ENCODE measurements around the gene ANKRD27. TPM values are rescaled to one million over a fixed set of nuclear protein-coding genes. Genes with fewer than 3 reads are reported as not detected.

The ANKRD27 gene
- total RNA-seq, 2 donors from 2014 or later, result 9.6 to 16.2 TPM

GRCh38 chr19:32570081-32570785, 104.7 kb downstream of the ANKRD27 start:
- H3K36me3 ChIP-seq (replicated peaks in 1 of 2; ENCODE audit: insufficient read depth in 1 of 2, low read depth in 2 of 2), result no peaks in the 10 kb centered on the region
- ATAC-seq, result peak; percentile 50

GRCh38 chr19:32567486-32567885, 107.5 kb downstream of the ANKRD27 start:
- ATAC-seq (no peak), DNase-seq (no peak)
- Histone ChIP-seq H3K4me3 (no peak overlapping the region), H3K9me3 (no peaks in the 10 kb centered on the region), H3K27me3 (no peaks in the 10 kb centered on the region), H3K36me3 (replicated peaks in 1 of 2; ENCODE audit: insufficient read depth in 1 of 2, low read depth in 2 of 2) (no peaks in the 10 kb centered on the region), H3K4me1 (no peaks in the 10 kb centered on the region), H3K27ac (no peak overlapping the region)
- intact Hi-C loops (cut with DNase I), result loop anchor here (10.0 kb wide), 1 partner anchor 233 kb away; no protein-coding TSS in a partner anchor
- WGBS, 2 donors, result 71 to 82% methylated on average over 9 of the region's 9 CpGs
- TF ChIP-seq POLR2A (IDR thresholded peaks at IDR 0.05), result no peak
- TF ChIP-seq CTCF (IDR thresholded peaks at IDR 0.05), result no peak

More at GRCh38 chr19:32570081-32570785, 104.7 kb downstream of the ANKRD27 start:
- 26 to 31% methylated on average over 15 of the region's 15 CpGs for WGBS, 2 donors
- Histone ChIP-seq H3K4me1 (no peaks in the 10 kb centered on the region), H3K27me3 (no peaks in the 10 kb centered on the region), H3K4me3 (no peak overlapping the region), H3K9me3 (no peaks in the 10 kb centered on the region), H3K27ac (no peak overlapping the region)
- TF ChIP-seq POLR2A (IDR thresholded peaks at IDR 0.05), result no peak
- peak in 6 of 7 experiments; percentile 33 to 71 (median 58) for TF ChIP-seq CTCF (IDR thresholded peaks at IDR 0.05)
- intact Hi-C loops (cut with DNase I), result no loop called here
- DNase-seq, result peak; percentile 44 to 53 (median 50)

DNA sequence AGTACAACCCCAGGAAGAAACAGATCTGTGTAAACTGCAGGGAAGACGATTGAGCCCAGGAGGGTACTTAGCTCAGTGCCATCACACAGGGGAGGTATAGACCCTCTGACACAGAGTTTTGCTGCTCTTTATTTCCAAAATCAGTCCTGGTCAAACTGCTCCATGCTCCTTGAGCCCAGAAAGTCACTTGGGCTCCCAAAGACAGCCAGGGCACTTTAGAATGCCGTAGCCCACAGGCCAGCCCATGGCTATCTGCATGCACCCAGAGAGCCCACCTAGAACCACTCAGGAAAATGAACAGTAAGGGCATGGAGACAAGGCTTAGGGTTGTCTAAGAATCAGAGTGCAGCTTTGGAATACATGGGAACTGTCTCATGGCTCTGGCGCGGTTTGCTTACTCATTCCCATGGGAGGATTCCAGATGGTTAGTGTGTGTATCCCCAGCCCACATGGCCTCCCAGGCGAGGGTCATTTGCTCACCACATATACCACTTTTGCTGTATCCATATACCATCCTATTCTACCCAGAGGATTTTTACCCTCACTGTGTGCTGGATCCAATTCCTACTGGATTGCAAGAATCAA, 108.6 kb downstream of the ANKRD27 start:
- 65 to 75% methylated on average over 5 of the region's 5 CpGs for WGBS, 2 donors
- intact Hi-C loops (cut with DNase I), result loop anchor here (10.0 kb wide), 1 partner anchor 232 kb away; no protein-coding TSS in a partner anchor
- no peak for ATAC-seq

DNA sequence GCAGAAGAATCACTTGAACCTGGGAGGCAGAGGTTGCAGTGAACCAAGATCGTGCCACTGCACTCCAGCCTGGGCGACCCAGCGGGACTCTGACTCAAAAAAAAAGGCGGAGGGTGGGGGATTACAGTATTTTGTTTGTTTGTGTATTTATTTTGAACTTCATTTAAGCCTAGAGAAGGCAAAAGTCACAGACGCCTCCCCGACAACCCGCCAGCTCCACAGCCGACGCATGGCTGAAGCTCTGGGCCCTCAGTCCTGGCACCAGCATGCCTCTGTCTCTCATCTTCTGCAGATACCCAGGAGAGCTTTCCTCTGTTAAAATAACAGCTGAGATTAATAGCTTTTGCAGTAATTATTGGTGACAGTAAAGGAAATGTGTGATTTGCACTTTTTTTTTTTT, 111.2 kb downstream of the ANKRD27 start:
- Histone ChIP-seq H3K27ac (no peak overlapping the region), H3K27me3 (no peaks in the 10 kb centered on the region), H3K4me3 (no peak overlapping the region), H3K36me3 (replicated peaks in 1 of 2; ENCODE audit: insufficient read depth in 1 of 2, low read depth in 2 of 2) (no peaks in the 10 kb centered on the region), H3K4me1 (no peaks in the 10 kb centered on the region), H3K9me3 (no peaks in the 10 kb centered on the region)
- DNase-seq, result no peak
- ATAC-seq, result no peak
- WGBS, 2 donors, result 84 to 87% methylated on average over 9 of the region's 9 CpGs
- intact Hi-C loops (cut with DNase I), result loop anchor here (10.0 kb wide), 1 partner anchor 229 kb away; no protein-coding TSS in a partner anchor
- no peak for TF ChIP-seq CTCF (IDR thresholded peaks at IDR 0.05)
- TF ChIP-seq POLR2A (IDR thresholded peaks at IDR 0.05), result no peak

More for the DNA sequence above, 108.6 kb downstream of the ANKRD27 start:
- H3K4me1 ChIP-seq, result no peaks in the 10 kb centered on the region
- no peak for TF ChIP-seq CTCF (IDR thresholded peaks at IDR 0.05)
- no peak for TF ChIP-seq POLR2A (IDR thresholded peaks at IDR 0.05)
- H3K27ac ChIP-seq, result no peak overlapping the region
- H3K4me3 ChIP-seq, result no peak overlapping the region
- no peaks in the 10 kb centered on the region for H3K36me3 ChIP-seq (replicated peaks in 1 of 2; ENCODE audit: insufficient read depth in 1 of 2, low read depth in 2 of 2)
- no peaks in the 10 kb centered on the region for H3K27me3 ChIP-seq
- no peaks in the 10 kb centered on the region for H3K9me3 ChIP-seq
- DNase-seq, result no peak
